DOHH2 (cell line): Measurements from ENCODE around the gene MRPS34.

Experiments
- CTCF ChIP-seq: fragments of 200-600 bp; sonication (generic); IDR thresholded peaks from one replicate; pipeline ENCODE4 v1.5.1; 2014; ENCODE audit warnings: antibody characterized with exemption, mild to moderate bottlenecking, low read depth, low read length; ENCODE audit not compliant: poor library complexity, severe bottlenecking
- EZH2phosphoT487 ChIP-seq: fragments of 200-600 bp; sonication (generic); IDR thresholded peaks from 2 replicates; pipeline ENCODE4 v1.6.1; 2017; ENCODE audit warnings: borderline replicate concordance, mild to moderate bottlenecking, antibody characterized with exemption, low read length, moderate library complexity, mixed read lengths

DNA sequence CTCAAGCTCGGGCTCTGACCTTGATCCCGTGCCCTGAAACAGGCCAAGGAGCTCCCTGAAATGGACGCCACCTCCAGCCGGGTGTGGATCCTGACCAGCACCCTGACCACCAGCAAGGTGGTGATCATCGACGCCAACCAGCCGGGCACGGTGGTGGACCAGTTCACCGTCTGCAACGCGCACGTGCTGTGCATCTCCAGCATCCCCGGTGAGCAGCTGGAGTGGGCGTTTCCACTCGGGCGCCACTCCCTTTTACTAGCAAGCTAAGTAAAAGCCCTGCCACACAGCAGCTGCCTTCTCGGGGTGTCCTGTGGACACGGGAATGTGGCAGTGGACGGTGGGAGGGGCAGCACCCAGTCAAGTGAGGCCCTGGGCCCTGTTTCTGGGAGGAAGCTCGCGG, 8.0 kb downstream of the MRPS34 start:
- TF ChIP-seq CTCF (no peak), EZH2phosphoT487 (no peak)
